NCI-H2029 treated with DMSO at 0.1 percent for 48 hours (cell line): Measurements from ENCODE around the gene HRH3.

ENCODE experiments used
- DNase-seq: peaks from one replicate; lab custom pipeline; 2025; lab: John Stamatoyannopoulos, UW

Gene HRH3

GRCh38 chr20:62174870-62175624 is 45.0 kb downstream of the HRH3 start:
- DNase-seq, result no peak

GRCh38 chr20:62174021-62174804 is 45.9 kb downstream of the HRH3 start:
- no peak for DNase-seq

- no peak for DNase-seq
Observed at GRCh38 chr20:62172666-62173065, 47.4 kb downstream of the HRH3 start.

- DNase-seq, result no peak
Observed at GRCh38 chr20:62171245-62171644, 48.8 kb downstream of the HRH3 start.

GRCh38 chr20:62170536-62170935 is 49.5 kb downstream of the HRH3 start:
- no peak for DNase-seq

GRCh38 chr20:62168890-62169435 is 51.1 kb downstream of the HRH3 start:
- no peak for DNase-seq

- DNase-seq, result no peak
Observed at GRCh38 chr20:62168061-62168460, 52.0 kb downstream of the HRH3 start.

GRCh38 chr20:62167474-62167873 is 52.6 kb downstream of the HRH3 start:
- no peak for DNase-seq

GRCh38 chr20:62165762-62166399 is 54.2 kb downstream of the HRH3 start:
- DNase-seq, result no peak
